Central memory CD8-positive, alpha-beta T cell (primary cell): ENCODE results near the gene ADSL.

ENCODE experiments used
- ATAC-seq: fragments of 150-1000 bp; cut with Tn5 transposase; replicated peaks from 2 replicates; pipeline ENCODE4 v1.10.0; 2022; ENCODE audit warnings: mild to moderate bottlenecking, moderate FRiP score, moderate number of reproducible peaks; ENCODE audit not compliant: poor library complexity, severe bottlenecking; ENCODE audit errors: extremely low read depth
- DNase-seq, 2 donors: peaks; one replicate each; pipeline ENCODE4 v3.0.0; 2021; ENCODE audit warnings: low spot score in 2 of 2
- H3K27ac Mint-ChIP-seq: one replicate; pipeline ENCODE4 v1.8.0; 2022; ENCODE audit warnings: low read depth, mild to moderate bottlenecking, moderate library complexity, mixed read lengths
- H3K27me3 Mint-ChIP-seq: one replicate; pipeline ENCODE4 v1.8.0; 2022; ENCODE audit warnings: mixed read lengths
- H3K36me3 Mint-ChIP-seq: one replicate; pipeline ENCODE4 v1.8.0; 2022; ENCODE audit warnings: mild to moderate bottlenecking, moderate library complexity, mixed read lengths; ENCODE audit not compliant: insufficient read depth
- H3K4me1 Mint-ChIP-seq: one replicate; pipeline ENCODE4 v1.8.0; 2022; ENCODE audit warnings: mixed read lengths
- H3K4me3 Mint-ChIP-seq: one replicate; pipeline ENCODE4 v1.8.0; 2022; ENCODE audit warnings: mild to moderate bottlenecking, moderate library complexity, mixed read lengths
- H3K9me3 Mint-ChIP-seq: one replicate; pipeline ENCODE4 v1.8.0; 2022; ENCODE audit warnings: mixed read lengths

ADSL gene

GRCh38 chr22:40403141-40403540, 56.8 kb downstream of the ADSL start:
- no peak for DNase-seq
- Mint-ChIP-seq H3K4me3 (peak overlapping the region; percentile 36), H3K36me3 (peaks cover 19% of the 10 kb centered on the region), H3K9me3 (no peaks in the 10 kb centered on the region), H3K27me3 (no peaks in the 10 kb centered on the region), H3K4me1 (peaks cover 50% of the 10 kb centered on the region), H3K27ac (peak overlapping the region; percentile 22)
- no peak for ATAC-seq

GRCh38 chr22:40403651-40404050, 57.4 kb downstream of the ADSL start:
- Mint-ChIP-seq H3K9me3 (no peaks in the 10 kb centered on the region), H3K27ac (no peak overlapping the region), H3K4me1 (peaks cover 50% of the 10 kb centered on the region), H3K4me3 (peak overlapping the region; percentile 36), H3K36me3 (peaks cover 23% of the 10 kb centered on the region), H3K27me3 (no peaks in the 10 kb centered on the region)
- DNase-seq (no peak), ATAC-seq (no peak)

- peaks cover 45% of the 10 kb centered on the region for H3K4me1 Mint-ChIP-seq
- no peaks in the 10 kb centered on the region for H3K9me3 Mint-ChIP-seq
- no peaks in the 10 kb centered on the region for H3K27me3 Mint-ChIP-seq
- DNase-seq = no peak
- peaks cover 25% of the 10 kb centered on the region for H3K36me3 Mint-ChIP-seq
- H3K4me3 Mint-ChIP-seq = no peak overlapping the region
- ATAC-seq = no peak
- H3K27ac Mint-ChIP-seq = no peak overlapping the region
These were observed 58.2 kb downstream of the ADSL start for GRCh38 chr22:40404251-40405177.

- ATAC-seq = no peak
- peaks cover 36% of the 10 kb centered on the region for H3K4me1 Mint-ChIP-seq
- no peaks in the 10 kb centered on the region for H3K9me3 Mint-ChIP-seq
These were observed 59.1 kb downstream of the ADSL start for GRCh38 chr22:40405178-40406062.

GRCh38 chr22:40406063-40406890, 60.0 kb downstream of the ADSL start:
- H3K4me3 Mint-ChIP-seq = no peak overlapping the region

More at GRCh38 chr22:40405178-40406062, 59.1 kb downstream of the ADSL start:
- H3K27ac Mint-ChIP-seq = no peak overlapping the region
- H3K4me3 Mint-ChIP-seq = no peak overlapping the region
- H3K36me3 Mint-ChIP-seq = peaks cover 27% of the 10 kb centered on the region
- no peaks in the 10 kb centered on the region for H3K27me3 Mint-ChIP-seq
- no peak for DNase-seq

GRCh38 chr22:40407021-40407761, 60.9 kb downstream of the ADSL start:
- no peaks in the 10 kb centered on the region for H3K27me3 Mint-ChIP-seq
- peaks cover 27% of the 10 kb centered on the region for H3K4me1 Mint-ChIP-seq
- no peak for DNase-seq
- H3K9me3 Mint-ChIP-seq = no peaks in the 10 kb centered on the region
- ATAC-seq = no peak
- H3K27ac Mint-ChIP-seq = no peak overlapping the region
- H3K36me3 Mint-ChIP-seq = peaks cover 32% of the 10 kb centered on the region
- no peak overlapping the region for H3K4me3 Mint-ChIP-seq

More at GRCh38 chr22:40406063-40406890, 60.0 kb downstream of the ADSL start:
- peaks cover 31% of the 10 kb centered on the region for H3K36me3 Mint-ChIP-seq
- H3K27ac Mint-ChIP-seq = no peak overlapping the region
- no peaks in the 10 kb centered on the region for H3K9me3 Mint-ChIP-seq
- H3K4me1 Mint-ChIP-seq = peaks cover 28% of the 10 kb centered on the region
- no peak for ATAC-seq
- no peak for DNase-seq
- no peaks in the 10 kb centered on the region for H3K27me3 Mint-ChIP-seq

- no peaks in the 10 kb centered on the region for H3K27me3 Mint-ChIP-seq
- H3K4me3 Mint-ChIP-seq = no peak overlapping the region
- peaks cover 33% of the 10 kb centered on the region for H3K36me3 Mint-ChIP-seq
- no peaks in the 10 kb centered on the region for H3K9me3 Mint-ChIP-seq
- peak overlapping the region; percentile 35 for H3K27ac Mint-ChIP-seq
- no peak for ATAC-seq
- H3K4me1 Mint-ChIP-seq = peaks cover 24% of the 10 kb centered on the region
- no peak for DNase-seq
These were observed 61.8 kb downstream of the ADSL start for GRCh38 chr22:40407831-40408717.

GRCh38 chr22:40408718-40409612, 62.7 kb downstream of the ADSL start:
- Mint-ChIP-seq H3K4me1 (peaks cover 15% of the 10 kb centered on the region), H3K27ac (peak overlapping the region; percentile 35), H3K4me3 (no peak overlapping the region), H3K27me3 (no peaks in the 10 kb centered on the region), H3K9me3 (no peaks in the 10 kb centered on the region), H3K36me3 (peaks cover 30% of the 10 kb centered on the region)
- ATAC-seq (no peak), DNase-seq (no peak)

GRCh38 chr22:40409613-40410113, 63.4 kb downstream of the ADSL start:
- Mint-ChIP-seq H3K27ac (no peak overlapping the region), H3K4me1 (peaks cover 15% of the 10 kb centered on the region), H3K4me3 (no peak overlapping the region), H3K9me3 (no peaks in the 10 kb centered on the region), H3K27me3 (no peaks in the 10 kb centered on the region), H3K36me3 (peaks cover 30% of the 10 kb centered on the region)
- ATAC-seq (no peak), DNase-seq (no peak)

GRCh38 chr22:40410272-40410671, 64.0 kb downstream of the ADSL start:
- peaks cover 30% of the 10 kb centered on the region for H3K36me3 Mint-ChIP-seq
- no peaks in the 10 kb centered on the region for H3K27me3 Mint-ChIP-seq
- no peaks in the 10 kb centered on the region for H3K9me3 Mint-ChIP-seq
- DNase-seq (no peak), ATAC-seq (no peak)
- H3K4me1 Mint-ChIP-seq = peaks cover 21% of the 10 kb centered on the region
- H3K27ac Mint-ChIP-seq = no peak overlapping the region
- H3K4me3 Mint-ChIP-seq = no peak overlapping the region
